Skeletal muscle tissue (tissue), 4 donors: ENCODE results near the gene FGF6. TPM values are rescaled to one million over a fixed set of nuclear protein-coding genes. Genes with fewer than 3 reads are reported as not detected.

Source experiments
- H3K27ac ChIP-seq: one replicate; pipeline ENCODE4 v1.7.0; 2013; ENCODE audit warnings: mild to moderate bottlenecking, low read depth, low read length, inconsistent platforms
- H3K27me3 ChIP-seq, 3 donors: one replicate each; pipeline ENCODE4 v1.7.0; 2013; ENCODE audit warnings: low read length in 3 of 3; ENCODE audit not compliant: control insufficient read depth in 3 of 3, insufficient read depth in 3 of 3
- H3K36me3 ChIP-seq, 3 donors: one replicate each; pipeline ENCODE4 v1.7.0; 2013; ENCODE audit warnings: low read length in 3 of 3; ENCODE audit not compliant: control insufficient read depth in 3 of 3, insufficient read depth in 3 of 3
- H3K4me1 ChIP-seq, 3 donors: one replicate each; pipeline ENCODE4 v1.7.0; 2013; ENCODE audit warnings: low read length in 3 of 3, mild to moderate bottlenecking in 3 of 3; ENCODE audit not compliant: control insufficient read depth in 3 of 3, insufficient read depth in 3 of 3
- H3K4me3 ChIP-seq, 3 donors: one replicate each; pipeline ENCODE4 v1.7.0; 2013; ENCODE audit warnings: low read length in 3 of 3
- H3K9ac ChIP-seq, 3 donors: one replicate each; pipeline ENCODE4 v1.7.0; 2013; ENCODE audit warnings: low read length in 3 of 3, mild to moderate bottlenecking in 3 of 3, moderate library complexity in 2 of 3, low read depth in 1 of 3
- H3K9me3 ChIP-seq, 3 donors: one replicate each; pipeline ENCODE4 v1.7.0; 2013; ENCODE audit warnings: low read length in 3 of 3; ENCODE audit not compliant: control insufficient read depth in 3 of 3
- total RNA-seq: library from RNA; depleted of rRNA; stranded (reverse); fragments of >200 nt; gene quantifications from one replicate; pipeline ENCODE4 v1.2.3, GENCODE V29; 2014
- donor health status: Osteomylitis.

FGF6 gene
- total RNA-seq, 1 donor from 2014 or later = 16.2 TPM

GRCh38 chr12:4448371-4448940, 2.8 kb upstream of the FGF6 start:
- Histone ChIP-seq H3K4me3 (peak overlapping the region in 1 of 3 donors; percentile 15), H3K27me3 (no peaks in the 10 kb centered on the region), H3K36me3 (no peaks in the 10 kb centered on the region), H3K4me1 (peaks cover 44 to 77% (median 62%) of the 10 kb centered on the region in 3 donors), H3K27ac (peak overlapping the region; percentile 94), H3K9me3 (no peaks in the 10 kb centered on the region), H3K9ac (no peak overlapping the region)

GRCh38 chr12:4447151-4447550, 1.5 kb upstream of the FGF6 start:
- H3K4me1 ChIP-seq = peaks cover 53 to 88% (median 75%) of the 10 kb centered on the region in 3 donors
- H3K27me3 ChIP-seq = no peaks in the 10 kb centered on the region
- no peak overlapping the region for H3K4me3 ChIP-seq
- peak overlapping the region; percentile 36 for H3K27ac ChIP-seq
- peak overlapping the region in 1 of 3 donors; percentile 33 for H3K9ac ChIP-seq
- no peaks in the 10 kb centered on the region for H3K36me3 ChIP-seq
- H3K9me3 ChIP-seq = no peaks in the 10 kb centered on the region

- peak overlapping the region in 2 of 3 donors; percentile 61 to 72 for H3K4me3 ChIP-seq
- no peaks in the 10 kb centered on the region for H3K36me3 ChIP-seq
- peaks cover 59 to 88% (median 79%) of the 10 kb centered on the region in 3 donors for H3K4me1 ChIP-seq
- H3K9ac ChIP-seq = peak overlapping the region in 2 of 3 donors; percentile 51 to 89
- peak overlapping the region; percentile 87 for H3K27ac ChIP-seq
- H3K27me3 ChIP-seq = peaks cover 0 to 2% (median 0%) of the 10 kb centered on the region in 3 donors
- no peaks in the 10 kb centered on the region for H3K9me3 ChIP-seq
These were observed 720 bp upstream of the FGF6 start for GRCh38 chr12:4446335-4446734.

GRCh38 chr12:4444031-4444430, 1.6 kb downstream of the FGF6 start:
- H3K4me1 ChIP-seq = peaks cover 44 to 75% (median 68%) of the 10 kb centered on the region in 3 donors

GRCh38 chr12:4443616-4444015, 2.0 kb downstream of the FGF6 start:
- H3K27ac ChIP-seq = peak overlapping the region; percentile 70
- peaks cover 0 to 3% (median 0%) of the 10 kb centered on the region in 3 donors for H3K36me3 ChIP-seq
- peak overlapping the region in 1 of 3 donors; percentile 89 for H3K9ac ChIP-seq
- peak overlapping the region in 2 of 3 donors; percentile 43 to 82 for H3K4me3 ChIP-seq
- H3K4me1 ChIP-seq = peaks cover 40 to 71% (median 64%) of the 10 kb centered on the region in 3 donors
- no peaks in the 10 kb centered on the region for H3K9me3 ChIP-seq
- H3K27me3 ChIP-seq = peaks cover 0 to 4% (median 0%) of the 10 kb centered on the region in 3 donors

More at GRCh38 chr12:4444031-4444430, 1.6 kb downstream of the FGF6 start:
- peaks cover 0 to 4% (median 0%) of the 10 kb centered on the region in 3 donors for H3K27me3 ChIP-seq
- H3K9ac ChIP-seq = peak overlapping the region; percentile 6 to 89 (median 47)
- H3K36me3 ChIP-seq = peaks cover 0 to 3% (median 0%) of the 10 kb centered on the region in 3 donors
- H3K27ac ChIP-seq = peak overlapping the region; percentile 70
- no peaks in the 10 kb centered on the region for H3K9me3 ChIP-seq
- H3K4me3 ChIP-seq = peak overlapping the region; percentile 43 to 82 (median 72)

GRCh38 chr12:4441355-4442335, 4.0 kb downstream of the FGF6 start:
- H3K4me1 ChIP-seq = peaks cover 36 to 58% (median 54%) of the 10 kb centered on the region in 3 donors
- H3K9me3 ChIP-seq = no peaks in the 10 kb centered on the region
- peaks cover 0 to 3% (median 0%) of the 10 kb centered on the region in 3 donors for H3K36me3 ChIP-seq
- H3K9ac ChIP-seq = peak overlapping the region in 2 of 3 donors; percentile 36 to 68
- peaks cover 0 to 4% (median 0%) of the 10 kb centered on the region in 3 donors for H3K27me3 ChIP-seq
- peak overlapping the region; percentile 70 for H3K27ac ChIP-seq
- H3K4me3 ChIP-seq = peak overlapping the region; percentile 15 to 52 (median 30)

GRCh38 chr12:4440187-4440941, 5.3 kb downstream of the FGF6 start:
- peaks cover 0 to 3% (median 3%) of the 10 kb centered on the region in 3 donors for H3K36me3 ChIP-seq
- no peak overlapping the region for H3K9ac ChIP-seq
- no peak overlapping the region for H3K27ac ChIP-seq

GRCh38 chr12:4439736-4440135, 5.9 kb downstream of the FGF6 start:
- Histone ChIP-seq H3K9me3 (no peaks in the 10 kb centered on the region), H3K4me1 (peaks cover 36 to 51% (median 48%) of the 10 kb centered on the region in 3 donors), H3K9ac (no peak overlapping the region), H3K4me3 (no peak overlapping the region), H3K27ac (no peak overlapping the region), H3K27me3 (peaks cover 0 to 4% (median 0%) of the 10 kb centered on the region in 3 donors), H3K36me3 (peaks cover 0 to 3% (median 3%) of the 10 kb centered on the region in 3 donors)

More at GRCh38 chr12:4440187-4440941, 5.3 kb downstream of the FGF6 start:
- Histone ChIP-seq H3K4me1 (peaks cover 37 to 50% (median 48%) of the 10 kb centered on the region in 3 donors), H3K4me3 (no peak overlapping the region), H3K9me3 (no peaks in the 10 kb centered on the region), H3K27me3 (peaks cover 0 to 4% (median 0%) of the 10 kb centered on the region in 3 donors)
